HG02885 (cell line): ENCODE results near the gene FHL2.

ENCODE experiments used
- ATAC-seq: cut with Tn5 transposase; IDR thresholded peaks from one replicate; pipeline ENCODE4 v1.9.1; 2021; ENCODE audit warnings: mild to moderate bottlenecking; ENCODE audit not compliant: unreplicated experiment, poor library complexity

FHL2 gene

GRCh38 chr2:105381101-105381668, 17.7 kb downstream of the FHL2 start:
- ATAC-seq = no peak

GRCh38 chr2:105380432-105381100, 18.3 kb downstream of the FHL2 start:
- no peak for ATAC-seq

- ATAC-seq = no peak
These were observed 19.1 kb downstream of the FHL2 start for GRCh38 chr2:105379741-105380186.

GRCh38 chr2:105378921-105379383, 19.9 kb downstream of the FHL2 start:
- no peak for ATAC-seq

GRCh38 chr2:105378276-105378840, 20.5 kb downstream of the FHL2 start:
- ATAC-seq = no peak

GRCh38 chr2:105377871-105378270, 21.0 kb downstream of the FHL2 start:
- no peak for ATAC-seq

- no peak for ATAC-seq
These were observed 22.0 kb downstream of the FHL2 start for GRCh38 chr2:105376789-105377240.

GRCh38 chr2:105376010-105376409, 22.8 kb downstream of the FHL2 start:
- ATAC-seq = no peak

- no peak for ATAC-seq
These were observed 23.8 kb downstream of the FHL2 start for GRCh38 chr2:105375001-105375561.

GRCh38 chr2:105373895-105374401, 24.9 kb downstream of the FHL2 start:
- peak; percentile 91 for ATAC-seq

GRCh38 chr2:105373344-105373781, 25.5 kb downstream of the FHL2 start:
- no peak for ATAC-seq

- ATAC-seq = no peak
These were observed 27.0 kb downstream of the FHL2 start for GRCh38 chr2:105371810-105372209.

- no peak for ATAC-seq
These were observed 27.7 kb downstream of the FHL2 start for GRCh38 chr2:105371156-105371555.

- peak; percentile 87 for ATAC-seq
These were observed 28.8 kb downstream of the FHL2 start for GRCh38 chr2:105369777-105370690.

GRCh38 chr2:105368759-105369408, 30.0 kb downstream of the FHL2 start:
- ATAC-seq = no peak

- ATAC-seq = no peak
These were observed 33.6 kb downstream of the FHL2 start for GRCh38 chr2:105365206-105365605.

- no peak for ATAC-seq
These were observed 34.3 kb downstream of the FHL2 start for GRCh38 chr2:105364436-105365139.

- no peak for ATAC-seq
These were observed 35.8 kb downstream of the FHL2 start for GRCh38 chr2:105362862-105363591.
